ENCODE results near the gene RADIL. TPM values are rescaled to one million over a fixed set of nuclear protein-coding genes. Genes with fewer than 3 reads are reported as not detected.
"Not testable (repeated sequence)": the region's sequence is repeated elsewhere in the genome, so short reads cannot be mapped to it uniquely, and the experiment has no call there.

RADIL gene
- total RNA-seq, 2 experiments from 2014 or later: 0.58 to 0.92 TPM

- H3K27ac Mint-ChIP-seq, DNase-seq, H3K4me3 Mint-ChIP-seq, H3K27me3 Mint-ChIP-seq, H3K9me3 Mint-ChIP-seq: not testable (repeated sequence)
- peaks cover 14% of the 10 kb centered on the region for H3K4me1 Mint-ChIP-seq
- peaks cover 18% of the 10 kb centered on the region for H3K36me3 Mint-ChIP-seq
These were observed 90.0 kb downstream of the RADIL start for GRCh38 chr7:4793385-4793993.

- H3K27me3 Mint-ChIP-seq: peaks cover 5% of the 10 kb centered on the region
- peaks cover 14% of the 10 kb centered on the region for H3K4me1 Mint-ChIP-seq
- H3K4me3 Mint-ChIP-seq: peak overlapping the region; percentile 7
- peaks cover 21% of the 10 kb centered on the region for H3K36me3 Mint-ChIP-seq
- H3K9me3 Mint-ChIP-seq: no peaks in the 10 kb centered on the region
- peak; percentile 33 for DNase-seq
- H3K27ac Mint-ChIP-seq: no peak overlapping the region
These were observed 90.9 kb downstream of the RADIL start for GRCh38 chr7:4792537-4793126.

GRCh38 chr7:4791738-4792536 is 91.6 kb downstream of the RADIL start:
- no peak overlapping the region for H3K27ac Mint-ChIP-seq
- peak overlapping the region; percentile 7 for H3K4me3 Mint-ChIP-seq
- no peaks in the 10 kb centered on the region for H3K9me3 Mint-ChIP-seq
- peaks cover 14% of the 10 kb centered on the region for H3K4me1 Mint-ChIP-seq
- H3K36me3 Mint-ChIP-seq: peaks cover 21% of the 10 kb centered on the region
- DNase-seq: peak; percentile 82
- peaks cover 5% of the 10 kb centered on the region for H3K27me3 Mint-ChIP-seq

GRCh38 chr7:4791101-4791737 is 92.3 kb downstream of the RADIL start:
- Mint-ChIP-seq H3K27me3 (peaks cover 5% of the 10 kb centered on the region), H3K27ac (no peak overlapping the region), H3K4me1 (peaks cover 14% of the 10 kb centered on the region), H3K4me3 (no peak overlapping the region), H3K36me3 (peaks cover 21% of the 10 kb centered on the region), H3K9me3 (no peaks in the 10 kb centered on the region)
- DNase-seq: no peak

GRCh38 chr7:4790516-4790991 is 93.0 kb downstream of the RADIL start:
- Mint-ChIP-seq H3K27me3 (peaks cover 5% of the 10 kb centered on the region), H3K4me3 (no peak overlapping the region), H3K36me3 (peaks cover 21% of the 10 kb centered on the region), H3K27ac (no peak overlapping the region), H3K9me3 (no peaks in the 10 kb centered on the region), H3K4me1 (peaks cover 14% of the 10 kb centered on the region)
- no peak for DNase-seq

- Mint-ChIP-seq H3K4me1 (peaks cover 14% of the 10 kb centered on the region), H3K4me3 (no peak overlapping the region), H3K27ac (no peak overlapping the region), H3K9me3 (no peaks in the 10 kb centered on the region), H3K27me3 (peaks cover 5% of the 10 kb centered on the region), H3K36me3 (peaks cover 21% of the 10 kb centered on the region)
- no peak for DNase-seq
These were observed 93.4 kb downstream of the RADIL start for GRCh38 chr7:4790078-4790465.

- Mint-ChIP-seq H3K9me3 (no peaks in the 10 kb centered on the region), H3K27me3 (peaks cover 3% of the 10 kb centered on the region), H3K4me3 (no peak overlapping the region), H3K4me1 (peaks cover 8% of the 10 kb centered on the region), H3K36me3 (peaks cover 18% of the 10 kb centered on the region), H3K27ac (no peak overlapping the region)
- no peak for DNase-seq
These were observed 94.1 kb downstream of the RADIL start for GRCh38 chr7:4789194-4790077.

- H3K4me3 Mint-ChIP-seq: no peak overlapping the region
- DNase-seq: no peak
- H3K4me1 Mint-ChIP-seq: peaks cover 2% of the 10 kb centered on the region
- H3K9me3 Mint-ChIP-seq: no peaks in the 10 kb centered on the region
- H3K27ac Mint-ChIP-seq: no peak overlapping the region
- H3K36me3 Mint-ChIP-seq: peaks cover 13% of the 10 kb centered on the region
- no peaks in the 10 kb centered on the region for H3K27me3 Mint-ChIP-seq
These were observed 94.8 kb downstream of the RADIL start for GRCh38 chr7:4788627-4789189.

- H3K9me3 Mint-ChIP-seq: no peaks in the 10 kb centered on the region
- no peaks in the 10 kb centered on the region for H3K27me3 Mint-ChIP-seq
- peaks cover 2% of the 10 kb centered on the region for H3K4me1 Mint-ChIP-seq
- no peak for DNase-seq
- H3K4me3 Mint-ChIP-seq: no peak overlapping the region
- peaks cover 13% of the 10 kb centered on the region for H3K36me3 Mint-ChIP-seq
- H3K27ac Mint-ChIP-seq: no peak overlapping the region
These were observed 95.4 kb downstream of the RADIL start for GRCh38 chr7:4787947-4788626.

GRCh38 chr7:4787541-4787940 is 96.0 kb downstream of the RADIL start:
- Mint-ChIP-seq H3K4me3 (no peak overlapping the region), H3K9me3 (no peaks in the 10 kb centered on the region), H3K4me1 (peaks cover 2% of the 10 kb centered on the region), H3K27ac (no peak overlapping the region), H3K27me3 (no peaks in the 10 kb centered on the region), H3K36me3 (peaks cover 13% of the 10 kb centered on the region)
- no peak for DNase-seq

- H3K4me3 Mint-ChIP-seq: no peak overlapping the region
- H3K27me3 Mint-ChIP-seq: no peaks in the 10 kb centered on the region
- no peak overlapping the region for H3K27ac Mint-ChIP-seq
- no peaks in the 10 kb centered on the region for H3K9me3 Mint-ChIP-seq
- no peak for DNase-seq
- peaks cover 5% of the 10 kb centered on the region for H3K36me3 Mint-ChIP-seq
- no peaks in the 10 kb centered on the region for H3K4me1 Mint-ChIP-seq
These were observed 97.5 kb downstream of the RADIL start for GRCh38 chr7:4786015-4786414.

- Mint-ChIP-seq H3K9me3 (no peaks in the 10 kb centered on the region), H3K4me1 (no peaks in the 10 kb centered on the region), H3K36me3 (peaks cover 5% of the 10 kb centered on the region), H3K27me3 (no peaks in the 10 kb centered on the region), H3K27ac (no peak overlapping the region), H3K4me3 (no peak overlapping the region)
- DNase-seq: no peak
These were observed 98.1 kb downstream of the RADIL start for GRCh38 chr7:4785371-4785770.

GRCh38 chr7:4784799-4785198 is 98.7 kb downstream of the RADIL start:
- no peak overlapping the region for H3K4me3 Mint-ChIP-seq
- H3K27ac Mint-ChIP-seq: no peak overlapping the region
- H3K9me3 Mint-ChIP-seq: no peaks in the 10 kb centered on the region
- no peaks in the 10 kb centered on the region for H3K4me1 Mint-ChIP-seq
- no peaks in the 10 kb centered on the region for H3K27me3 Mint-ChIP-seq
- H3K36me3 Mint-ChIP-seq: peaks cover 3% of the 10 kb centered on the region
- no peak for DNase-seq

Data from activated naive CD8-positive, alpha-beta T cell treated with anti-CD3 and anti-CD28 coated beads for 36 hours (primary cell).